ENCODE results near the gene SARDH. TPM values are rescaled to one million over a fixed set of nuclear protein-coding genes. Genes with fewer than 3 reads are reported as not detected.

SARDH gene
- total and polyA plus RNA-seq, 2 of the 13 experiments (the other 11 are each of a cell fraction or from before 2014, with no cell fraction given): 11.6 to 34.9 TPM

GRCh38 chr9:133739408-133740280 lies 1.5 kb upstream of the SARDH start (continued):
- TF ChIP-seq ARID4A (CRISPR knock-in tag; IDR thresholded peaks at IDR 0.05; ENCODE audit: borderline replicate concordance): peak; percentile 70; the same call in 1 of the 2 replicates
- TF ChIP-seq, protein P1, sequence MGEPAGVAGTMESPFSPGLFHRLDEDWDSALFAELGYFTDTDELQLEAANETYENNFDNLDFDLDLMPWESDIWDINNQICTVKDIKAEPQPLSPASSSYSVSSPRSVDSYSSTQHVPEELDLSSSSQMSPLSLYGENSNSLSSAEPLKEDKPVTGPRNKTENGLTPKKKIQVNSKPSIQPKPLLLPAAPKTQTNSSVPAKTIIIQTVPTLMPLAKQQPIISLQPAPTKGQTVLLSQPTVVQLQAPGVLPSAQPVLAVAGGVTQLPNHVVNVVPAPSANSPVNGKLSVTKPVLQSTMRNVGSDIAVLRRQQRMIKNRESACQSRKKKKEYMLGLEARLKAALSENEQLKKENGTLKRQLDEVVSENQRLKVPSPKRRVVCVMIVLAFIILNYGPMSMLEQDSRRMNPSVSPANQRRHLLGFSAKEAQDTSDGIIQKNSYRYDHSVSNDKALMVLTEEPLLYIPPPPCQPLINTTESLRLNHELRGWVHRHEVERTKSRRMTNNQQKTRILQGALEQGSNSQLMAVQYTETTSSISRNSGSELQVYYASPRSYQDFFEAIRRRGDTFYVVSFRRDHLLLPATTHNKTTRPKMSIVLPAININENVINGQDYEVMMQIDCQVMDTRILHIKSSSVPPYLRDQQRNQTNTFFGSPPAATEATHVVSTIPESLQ (CRISPR knock-in tag; conservative IDR thresholded peaks at IDR 0.05): no peak
- peak; percentile 87 for TF ChIP-seq MAX (IDR thresholded peaks at IDR 0.05)
- TF ChIP-seq, protein P2, sequence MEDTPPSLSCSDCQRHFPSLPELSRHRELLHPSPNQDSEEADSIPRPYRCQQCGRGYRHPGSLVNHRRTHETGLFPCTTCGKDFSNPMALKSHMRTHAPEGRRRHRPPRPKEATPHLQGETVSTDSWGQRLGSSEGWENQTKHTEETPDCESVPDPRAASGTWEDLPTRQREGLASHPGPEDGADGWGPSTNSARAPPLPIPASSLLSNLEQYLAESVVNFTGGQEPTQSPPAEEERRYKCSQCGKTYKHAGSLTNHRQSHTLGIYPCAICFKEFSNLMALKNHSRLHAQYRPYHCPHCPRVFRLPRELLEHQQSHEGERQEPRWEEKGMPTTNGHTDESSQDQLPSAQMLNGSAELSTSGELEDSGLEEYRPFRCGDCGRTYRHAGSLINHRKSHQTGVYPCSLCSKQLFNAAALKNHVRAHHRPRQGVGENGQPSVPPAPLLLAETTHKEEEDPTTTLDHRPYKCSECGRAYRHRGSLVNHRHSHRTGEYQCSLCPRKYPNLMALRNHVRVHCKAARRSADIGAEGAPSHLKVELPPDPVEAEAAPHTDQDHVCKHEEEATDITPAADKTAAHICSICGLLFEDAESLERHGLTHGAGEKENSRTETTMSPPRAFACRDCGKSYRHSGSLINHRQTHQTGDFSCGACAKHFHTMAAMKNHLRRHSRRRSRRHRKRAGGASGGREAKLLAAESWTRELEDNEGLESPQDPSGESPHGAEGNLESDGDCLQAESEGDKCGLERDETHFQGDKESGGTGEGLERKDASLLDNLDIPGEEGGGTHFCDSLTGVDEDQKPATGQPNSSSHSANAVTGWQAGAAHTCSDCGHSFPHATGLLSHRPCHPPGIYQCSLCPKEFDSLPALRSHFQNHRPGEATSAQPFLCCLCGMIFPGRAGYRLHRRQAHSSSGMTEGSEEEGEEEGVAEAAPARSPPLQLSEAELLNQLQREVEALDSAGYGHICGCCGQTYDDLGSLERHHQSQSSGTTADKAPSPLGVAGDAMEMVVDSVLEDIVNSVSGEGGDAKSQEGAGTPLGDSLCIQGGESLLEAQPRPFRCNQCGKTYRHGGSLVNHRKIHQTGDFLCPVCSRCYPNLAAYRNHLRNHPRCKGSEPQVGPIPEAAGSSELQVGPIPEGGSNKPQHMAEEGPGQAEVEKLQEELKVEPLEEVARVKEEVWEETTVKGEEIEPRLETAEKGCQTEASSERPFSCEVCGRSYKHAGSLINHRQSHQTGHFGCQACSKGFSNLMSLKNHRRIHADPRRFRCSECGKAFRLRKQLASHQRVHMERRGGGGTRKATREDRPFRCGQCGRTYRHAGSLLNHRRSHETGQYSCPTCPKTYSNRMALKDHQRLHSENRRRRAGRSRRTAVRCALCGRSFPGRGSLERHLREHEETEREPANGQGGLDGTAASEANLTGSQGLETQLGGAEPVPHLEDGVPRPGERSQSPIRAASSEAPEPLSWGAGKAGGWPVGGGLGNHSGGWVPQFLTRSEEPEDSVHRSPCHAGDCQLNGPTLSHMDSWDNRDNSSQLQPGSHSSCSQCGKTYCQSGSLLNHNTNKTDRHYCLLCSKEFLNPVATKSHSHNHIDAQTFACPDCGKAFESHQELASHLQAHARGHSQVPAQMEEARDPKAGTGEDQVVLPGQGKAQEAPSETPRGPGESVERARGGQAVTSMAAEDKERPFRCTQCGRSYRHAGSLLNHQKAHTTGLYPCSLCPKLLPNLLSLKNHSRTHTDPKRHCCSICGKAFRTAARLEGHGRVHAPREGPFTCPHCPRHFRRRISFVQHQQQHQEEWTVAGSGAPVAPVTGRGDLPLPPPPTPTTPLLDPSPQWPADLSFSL (CRISPR knock-in tag; IDR thresholded peaks at IDR 0.05): peak; percentile 25; the same call in 1 of the 2 replicates
- peak; percentile 97 for TF ChIP-seq ZNF556 (CRISPR knock-in tag; IDR thresholded peaks at IDR 0.05; ENCODE audit: borderline replicate concordance)
- no peak for TF ChIP-seq HDAC6 (IDR thresholded peaks at IDR 0.05; ENCODE audit: low read depth, low read length)
- peak; percentile 23; the same call in 1 of the 2 replicates for TF ChIP-seq JUN (CRISPR knock-in tag; IDR thresholded peaks at IDR 0.05)
- no peak for TF ChIP-seq ZBTB3 (CRISPR knock-in tag; IDR thresholded peaks at IDR 0.05; ENCODE audit: borderline replicate concordance, low read depth)
- no peak for TF ChIP-seq PAWR (CRISPR knock-in tag; IDR thresholded peaks at IDR 0.05; ENCODE audit: borderline replicate concordance)
- TF ChIP-seq ZEB1 (IDR thresholded peaks at IDR 0.05; ENCODE audit: insufficient replicate concordance, low read depth): no peak
- TF ChIP-seq, protein P3, sequence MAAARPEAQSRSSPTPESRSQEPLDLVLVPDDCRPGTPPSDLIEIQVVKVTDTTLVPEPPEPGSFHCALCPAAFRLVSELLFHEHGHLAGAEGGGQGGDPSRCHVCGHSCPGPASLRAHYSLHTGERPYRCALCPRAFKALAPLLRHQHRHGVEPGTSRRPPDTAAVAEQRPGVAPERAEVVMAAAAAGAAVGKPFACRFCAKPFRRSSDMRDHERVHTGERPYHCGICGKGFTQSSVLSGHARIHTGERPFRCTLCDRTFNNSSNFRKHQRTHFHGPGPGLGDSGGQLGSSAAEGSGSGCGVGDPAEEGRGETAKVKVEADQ (CRISPR knock-in tag; IDR thresholded peaks at IDR 0.05; ENCODE audit: borderline replicate concordance): 0 out of 2 replicates have a peak, but pooled peaks have one; percentile 32
- no peak for TF ChIP-seq FOXA1 (IDR thresholded peaks at IDR 0.05)
- peak; percentile 55 for TF ChIP-seq FOXA1 (CRISPR knock-in tag; IDR thresholded peaks at IDR 0.05)
